ENCODE data around the gene SIX5. TPM values are rescaled to one million over a fixed set of nuclear protein-coding genes. Genes with fewer than 3 reads are reported as not detected.

Gene SIX5
- total RNA-seq, 2 donors from 2014 or later = 41.6 to 46.4 TPM

DNA sequence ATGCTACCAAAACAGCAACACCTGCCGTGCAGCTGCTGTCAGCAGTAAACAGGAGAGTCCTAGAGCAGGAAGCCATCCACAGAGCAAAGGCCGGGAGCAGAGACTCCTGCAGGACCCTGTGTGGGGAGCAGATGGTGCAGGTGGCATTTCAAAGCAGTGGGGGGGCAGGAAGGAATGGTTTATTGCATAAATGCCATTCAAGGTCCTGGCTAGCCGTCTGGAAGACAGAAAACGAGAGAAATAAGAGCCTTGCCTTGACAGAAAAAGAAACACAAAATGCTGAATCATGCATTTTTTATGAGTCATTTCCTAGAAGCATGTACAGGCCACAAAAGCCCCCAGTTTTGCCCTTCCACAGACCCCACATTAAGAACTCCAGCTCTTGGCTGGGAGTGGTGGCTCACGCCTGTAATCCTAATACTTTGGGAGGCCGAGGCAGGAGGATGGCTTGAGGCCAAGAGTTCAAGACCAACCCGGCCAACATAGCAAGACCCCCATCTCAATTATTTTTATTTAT lies 40.6 kb upstream of the SIX5 start:
- Mint-ChIP-seq H3K27ac (peak overlapping the region; percentile 46), H3K4me1 (peaks cover 1% of the 10 kb centered on the region), H3K36me3 (ENCODE audit: low read depth) (peaks cover 2% of the 10 kb centered on the region), H3K9me3 (no peaks in the 10 kb centered on the region), H3K4me3 (no peak overlapping the region), H3K27me3 (ENCODE audit: insufficient read depth) (peaks cover 7% of the 10 kb centered on the region)
- H3K4me3 ChIP-seq (ENCODE audit: low read length) = no peak overlapping the region
- H3K27me3 ChIP-seq (ENCODE audit: control insufficient read depth, insufficient read depth, low read length, poor library complexity, severe bottlenecking) = no peaks in the 10 kb centered on the region
- peak; percentile 71 for DNase-seq
- no peak overlapping the region for H3K27ac ChIP-seq (ENCODE audit: low read depth, low read length)
- no peak overlapping the region for H3K9ac ChIP-seq (ENCODE audit: extremely low read depth, low read length, poor library complexity, severe bottlenecking)
- TF ChIP-seq CTCF (conservative IDR thresholded peaks at IDR 0.05) = no peak
- 68 to 78% methylated on average over 3 to 6 of the region's 7 CpGs for WGBS, 2 experiments (ENCODE audit: insufficient coverage in 1 of 2, insufficient read length in 1 of 2)
- no peaks in the 10 kb centered on the region for H3K36me3 ChIP-seq (ENCODE audit: control insufficient read depth, insufficient read depth, low read length)
- no peaks in the 10 kb centered on the region for H3K9me3 ChIP-seq (ENCODE audit: control insufficient read depth, low read length)
- H3K4me1 ChIP-seq (ENCODE audit: control insufficient read depth, insufficient read depth, low read length) = no peaks in the 10 kb centered on the region

DNA sequence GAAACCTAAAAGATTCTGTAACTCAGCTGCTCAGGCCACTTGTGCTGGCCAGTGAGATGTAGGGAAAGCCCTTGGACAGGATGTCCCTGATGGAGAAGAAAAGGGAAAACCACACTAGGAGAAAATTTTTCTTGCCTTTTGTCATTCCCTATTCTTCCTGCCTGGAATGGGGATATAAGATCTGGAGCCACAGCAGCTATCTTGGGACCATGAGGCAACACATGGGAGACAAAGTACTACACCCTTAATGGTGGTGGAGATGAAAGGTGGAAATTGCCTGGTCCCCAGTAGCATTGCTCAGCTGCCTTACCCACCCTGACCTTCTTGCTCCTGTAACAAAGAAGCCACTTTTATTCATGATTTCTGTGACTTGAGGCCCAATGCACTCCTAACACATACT lies 36.7 kb upstream of the SIX5 start:
- H3K36me3 ChIP-seq (ENCODE audit: control insufficient read depth, insufficient read depth, low read length) = no peaks in the 10 kb centered on the region
- H3K9ac ChIP-seq (ENCODE audit: extremely low read depth, low read length, poor library complexity, severe bottlenecking) = no peak overlapping the region
- no peak overlapping the region for H3K27ac Mint-ChIP-seq
- no peaks in the 10 kb centered on the region for H3K9me3 Mint-ChIP-seq
- no peaks in the 10 kb centered on the region for H3K9me3 ChIP-seq (ENCODE audit: control insufficient read depth, low read length)
- H3K36me3 Mint-ChIP-seq (ENCODE audit: low read depth) = no peaks in the 10 kb centered on the region
- H3K4me1 Mint-ChIP-seq = no peaks in the 10 kb centered on the region
- H3K27me3 ChIP-seq (ENCODE audit: control insufficient read depth, insufficient read depth, low read length, poor library complexity, severe bottlenecking) = no peaks in the 10 kb centered on the region
- H3K4me3 Mint-ChIP-seq = no peak overlapping the region
- H3K27ac ChIP-seq (ENCODE audit: low read depth, low read length) = no peak overlapping the region
- no peak for DNase-seq
- TF ChIP-seq CTCF (conservative IDR thresholded peaks at IDR 0.05) = no peak
- no peak overlapping the region for H3K4me3 ChIP-seq (ENCODE audit: low read length)
- H3K4me1 ChIP-seq (ENCODE audit: control insufficient read depth, insufficient read depth, low read length) = no peaks in the 10 kb centered on the region
- peaks cover 18% of the 10 kb centered on the region for H3K27me3 Mint-ChIP-seq (ENCODE audit: insufficient read depth)

- no peaks in the 10 kb centered on the region for H3K9me3 ChIP-seq (ENCODE audit: control insufficient read depth, low read length)
- no peak overlapping the region for H3K27ac ChIP-seq (ENCODE audit: low read depth, low read length)
- Mint-ChIP-seq H3K27ac (no peak overlapping the region), H3K4me1 (no peaks in the 10 kb centered on the region), H3K4me3 (no peak overlapping the region), H3K27me3 (ENCODE audit: insufficient read depth) (peaks cover 18% of the 10 kb centered on the region), H3K9me3 (no peaks in the 10 kb centered on the region), H3K36me3 (ENCODE audit: low read depth) (no peaks in the 10 kb centered on the region)
- H3K4me1 ChIP-seq (ENCODE audit: control insufficient read depth, insufficient read depth, low read length) = no peaks in the 10 kb centered on the region
- 94 to 96% methylated on average over 5 to 8 of the region's 8 CpGs for WGBS, 2 experiments (ENCODE audit: insufficient coverage in 1 of 2, insufficient read length in 1 of 2)
- H3K4me3 ChIP-seq (ENCODE audit: low read length) = no peak overlapping the region
- no peaks in the 10 kb centered on the region for H3K27me3 ChIP-seq (ENCODE audit: control insufficient read depth, insufficient read depth, low read length, poor library complexity, severe bottlenecking)
- DNase-seq = no peak
- H3K9ac ChIP-seq (ENCODE audit: extremely low read depth, low read length, poor library complexity, severe bottlenecking) = no peak overlapping the region
- no peaks in the 10 kb centered on the region for H3K36me3 ChIP-seq (ENCODE audit: control insufficient read depth, insufficient read depth, low read length)
- no peak for TF ChIP-seq CTCF (conservative IDR thresholded peaks at IDR 0.05)
These were observed 35.8 kb upstream of the SIX5 start for GRCh38 chr19:45804959-45805230.

Measured in endodermal cell (in vitro differentiated cells).